ENCODE data around the gene ZNF274.

GRCh38 chr19:58209577-58209976, 26.7 kb downstream of the ZNF274 start:
- TF ChIP-seq CTCF (IDR thresholded peaks at IDR 0.05) (no peak), POLR2A (IDR thresholded peaks at IDR 0.05) (no peak)

All from uterus (tissue), 2 donors.